Activated CD4-positive, alpha-beta memory T cell treated with anti-CD3 and anti-CD28 coated beads, Interleukin-2, amount 10 ng/mL, durations not matched to agents 7 days and 5 days (primary cell): ENCODE results near the gene XPO4. TPM values are rescaled to one million over a fixed set of nuclear protein-coding genes. Genes with fewer than 3 reads are reported as not detected.

Experiments
- CTCF ChIA-PET: fragments of 350-600 bp; sonication (Branson Sonifier 250); formaldehyde crosslinking; loops from one replicate; lab custom pipeline; 2021; ENCODE audit warnings: antibody characterized with exemption, inconsistent platforms; lab: Charles Lee
- POLR2A ChIA-PET: fragments of 350-600 bp; sonication (Branson Sonifier 250); formaldehyde crosslinking; loops from one replicate; lab custom pipeline; 2021; ENCODE audit warnings: antibody characterized with exemption; lab: Charles Lee
- DNase-seq: peaks from one replicate; pipeline ENCODE4 v3.0.0-alpha.2; 2020
- H3K27ac Mint-ChIP-seq: one replicate; pipeline ENCODE4 v1.8.0; 2021; ENCODE audit warnings: mild to moderate bottlenecking, mixed read lengths
- H3K27me3 Mint-ChIP-seq: one replicate; pipeline ENCODE4 v1.8.0; 2021; ENCODE audit warnings: mixed read lengths
- H3K36me3 Mint-ChIP-seq: one replicate; pipeline ENCODE4 v1.8.0; 2021; ENCODE audit warnings: low read depth, mixed read lengths
- H3K4me1 Mint-ChIP-seq: one replicate; pipeline ENCODE4 v1.8.0; 2021; ENCODE audit warnings: mixed read lengths
- H3K4me3 Mint-ChIP-seq: one replicate; pipeline ENCODE4 v1.8.0; 2021; ENCODE audit warnings: mild to moderate bottlenecking, mixed read lengths
- H3K9me3 Mint-ChIP-seq: one replicate; pipeline ENCODE4 v1.8.0; 2021; ENCODE audit warnings: mixed read lengths
- total RNA-seq, 2 experiments: library from RNA; stranded (reverse); gene quantifications; one replicate each; pipeline ENCODE4 v1.2.3, GENCODE V29; 2021

Gene XPO4
- total RNA-seq, 2 experiments from 2014 or later, result 16.4 to 16.8 TPM

DNA sequence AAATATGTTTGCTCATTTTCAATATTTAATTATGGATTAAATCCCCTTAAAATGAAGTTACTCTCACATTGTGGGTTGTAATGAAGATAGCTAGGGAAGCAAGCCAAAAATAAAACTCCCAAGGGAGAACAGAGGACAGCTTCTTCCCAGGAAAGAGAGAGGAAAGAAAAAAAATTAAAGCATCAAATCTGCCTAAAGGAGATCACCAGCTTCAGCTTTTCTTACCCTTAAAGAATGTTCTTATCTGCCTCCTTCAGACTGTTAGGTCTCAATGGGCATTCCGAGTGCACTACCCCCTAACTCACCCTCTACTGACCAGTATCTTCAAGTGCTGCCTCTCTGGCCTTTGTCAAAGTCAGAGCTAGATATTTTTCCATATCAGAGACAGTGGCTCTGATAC is 55.2 kb downstream of the XPO4 start:
- POLR2A ChIA-PET, result no interaction called here
- CTCF ChIA-PET, result interaction anchor here (1.3 to 2.6 kb wide), 2 partner anchors 9 to 19 kb away, joined by 3 to 11 read pairs; no protein-coding TSS in a partner anchor
- Mint-ChIP-seq H3K27ac (no peak overlapping the region), H3K9me3 (no peaks in the 10 kb centered on the region), H3K4me3 (no peak overlapping the region), H3K27me3 (no peaks in the 10 kb centered on the region), H3K36me3 (peaks cover 8% of the 10 kb centered on the region), H3K4me1 (no peaks in the 10 kb centered on the region)
- no peak for DNase-seq

DNA sequence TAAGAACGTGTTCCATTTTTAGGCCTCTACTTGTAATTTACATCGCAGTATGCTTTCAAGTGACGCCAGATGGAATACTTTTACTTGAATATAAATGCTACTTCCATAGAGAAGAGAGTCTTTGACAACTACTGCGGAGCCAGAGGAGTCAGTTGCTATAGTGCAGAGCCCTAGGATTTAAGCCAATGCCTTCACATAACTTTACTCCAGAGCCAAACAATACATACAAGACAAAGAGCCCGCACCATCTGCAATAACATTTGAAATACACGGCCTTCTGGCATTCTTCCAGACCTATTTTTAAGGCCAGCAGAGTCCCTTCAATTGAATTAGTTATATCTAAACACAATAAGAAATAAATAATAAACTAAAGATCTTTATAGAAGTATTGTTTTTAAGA is 59.4 kb downstream of the XPO4 start:
- Mint-ChIP-seq H3K27me3 (no peaks in the 10 kb centered on the region), H3K9me3 (no peaks in the 10 kb centered on the region), H3K36me3 (peaks cover 17% of the 10 kb centered on the region), H3K4me3 (no peak overlapping the region), H3K27ac (no peak overlapping the region), H3K4me1 (no peaks in the 10 kb centered on the region)
- CTCF ChIA-PET, result interaction anchor here (0.9 to 1.3 kb wide), 2 partner anchors 10 to 15 kb away, joined by 3 to 4 read pairs; no protein-coding TSS in a partner anchor
- POLR2A ChIA-PET, result no interaction called here
- no peak for DNase-seq

DNA sequence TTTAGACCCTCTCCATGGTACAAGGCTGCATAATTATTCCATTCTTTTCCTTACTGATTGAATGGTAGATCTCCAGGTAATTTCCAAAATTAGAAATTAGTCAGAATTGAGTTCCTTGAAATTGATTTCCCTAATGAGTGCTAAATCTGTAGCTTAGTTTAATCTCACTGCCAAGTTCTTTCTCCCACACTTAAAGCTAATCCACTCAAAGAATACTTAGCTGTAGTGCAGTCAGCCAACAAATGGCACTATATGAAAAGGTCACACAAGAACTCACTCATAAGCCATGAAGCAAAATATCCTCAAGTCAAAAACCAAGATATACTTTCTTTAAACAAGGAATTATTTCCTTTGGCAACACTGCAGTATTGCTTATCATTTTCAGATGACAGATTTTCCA is 62.0 kb downstream of the XPO4 start:
- H3K27me3 Mint-ChIP-seq, result no peaks in the 10 kb centered on the region
- ChIA-PET POLR2A (no interaction called here), CTCF (interaction anchor here (0.8 to 2.4 kb wide), 3 partner anchors 12 to 24 kb away, joined by 3 to 15 read pairs (median 3); no protein-coding TSS in a partner anchor)
- H3K4me1 Mint-ChIP-seq, result peaks cover 3% of the 10 kb centered on the region
- no peaks in the 10 kb centered on the region for H3K9me3 Mint-ChIP-seq
- H3K27ac Mint-ChIP-seq, result no peak overlapping the region
- H3K36me3 Mint-ChIP-seq, result peaks cover 30% of the 10 kb centered on the region
- no peak overlapping the region for H3K4me3 Mint-ChIP-seq
- DNase-seq, result no peak

DNA sequence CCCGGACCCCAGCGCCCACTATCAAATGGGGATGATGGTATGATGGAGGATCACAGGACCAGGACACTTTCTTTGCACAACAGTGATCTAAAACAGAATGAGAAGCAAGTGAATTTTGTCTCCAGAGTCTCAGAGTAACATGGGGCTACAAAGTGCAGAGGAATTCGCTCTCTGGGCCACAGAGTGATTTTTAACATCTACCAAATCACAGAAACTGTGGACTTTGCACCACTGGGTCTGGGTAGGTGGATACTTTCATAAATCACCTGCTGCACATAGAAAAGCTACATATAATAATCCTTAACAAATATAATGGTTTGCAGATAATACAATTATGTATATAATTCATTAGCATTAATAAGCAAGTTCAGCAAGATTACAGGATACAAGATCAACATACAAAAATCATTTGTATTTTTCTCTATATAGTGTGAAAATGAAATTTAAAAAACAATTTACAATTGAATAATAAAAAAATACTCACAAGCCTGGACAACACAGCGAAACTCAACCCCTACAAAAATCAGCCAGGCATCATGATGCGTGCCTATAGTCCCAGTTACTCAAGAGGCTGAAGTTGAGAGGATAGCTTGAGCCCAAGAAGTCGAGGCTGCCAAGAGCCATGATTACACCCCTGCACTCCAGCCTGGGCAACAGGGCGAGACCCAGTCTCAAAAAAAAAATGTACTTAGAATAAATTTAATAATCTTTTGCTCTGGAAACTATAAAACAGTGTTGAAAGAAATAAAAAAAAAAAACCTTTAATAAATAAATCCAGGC is 68.5 kb downstream of the XPO4 start:
- no peak overlapping the region for H3K4me3 Mint-ChIP-seq
- H3K9me3 Mint-ChIP-seq, result no peaks in the 10 kb centered on the region
- H3K27ac Mint-ChIP-seq, result no peak overlapping the region
- no peak for DNase-seq
- H3K4me1 Mint-ChIP-seq, result peaks cover 6% of the 10 kb centered on the region
- peaks cover 23% of the 10 kb centered on the region for H3K36me3 Mint-ChIP-seq
- no peaks in the 10 kb centered on the region for H3K27me3 Mint-ChIP-seq
- CTCF ChIA-PET, result no interaction called here
- POLR2A ChIA-PET, result no interaction called here

DNA sequence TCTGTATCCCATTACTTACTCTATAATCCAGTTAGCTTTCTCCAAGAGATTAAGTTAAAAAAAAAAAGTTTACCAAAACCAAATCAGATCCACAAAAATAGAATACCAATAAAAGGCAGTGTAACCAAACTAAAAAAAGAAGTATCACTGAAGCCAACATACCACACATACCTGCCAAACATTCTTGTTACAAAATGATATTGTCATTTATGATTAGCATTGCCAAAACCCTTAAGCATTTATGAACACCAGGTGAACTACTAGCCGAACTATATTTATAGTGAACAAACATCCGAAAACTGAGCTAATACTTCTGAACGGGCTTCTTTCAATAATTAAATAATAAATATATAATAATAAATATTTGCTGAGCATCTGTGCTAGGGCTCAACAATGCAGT is 69.7 kb downstream of the XPO4 start:
- CTCF ChIA-PET, result interaction anchor here (0.6 to 1.8 kb wide), 4 partner anchors 10 to 747 kb away, joined by 3 to 5 read pairs (median 4); no protein-coding TSS in a partner anchor
- Mint-ChIP-seq H3K36me3 (peaks cover 18% of the 10 kb centered on the region), H3K4me3 (no peak overlapping the region), H3K9me3 (no peaks in the 10 kb centered on the region), H3K27ac (no peak overlapping the region), H3K4me1 (peaks cover 12% of the 10 kb centered on the region), H3K27me3 (no peaks in the 10 kb centered on the region)
- DNase-seq, result no peak
- POLR2A ChIA-PET, result no interaction called here

DNA sequence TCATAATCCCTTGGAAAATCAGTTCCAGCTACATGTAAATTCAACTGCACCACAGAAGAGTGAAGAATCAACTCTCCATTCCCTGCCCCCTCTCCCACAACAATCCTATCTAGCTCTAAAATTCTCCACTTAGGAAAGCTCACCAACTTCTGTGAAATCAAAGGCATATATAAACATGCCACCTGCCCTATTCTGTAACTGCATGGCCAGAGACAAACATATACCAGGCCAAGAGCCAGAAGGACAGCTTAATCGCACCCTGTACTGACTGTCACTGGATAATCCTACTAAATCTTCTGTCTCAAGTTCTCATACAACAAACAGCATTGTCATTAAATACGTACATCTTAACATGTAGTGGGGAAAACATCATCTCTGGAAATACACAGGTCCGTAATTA is 70.6 kb downstream of the XPO4 start:
- Mint-ChIP-seq H3K9me3 (no peaks in the 10 kb centered on the region), H3K4me3 (no peak overlapping the region), H3K36me3 (peaks cover 10% of the 10 kb centered on the region), H3K27me3 (no peaks in the 10 kb centered on the region), H3K4me1 (peaks cover 12% of the 10 kb centered on the region), H3K27ac (no peak overlapping the region)
- CTCF ChIA-PET, result interaction anchor here (0.6 to 1.8 kb wide), 4 partner anchors 92 to 339 kb away, joined by 3 to 5 read pairs (median 4); no protein-coding TSS in a partner anchor
- POLR2A ChIA-PET, result no interaction called here
- no peak for DNase-seq

DNA sequence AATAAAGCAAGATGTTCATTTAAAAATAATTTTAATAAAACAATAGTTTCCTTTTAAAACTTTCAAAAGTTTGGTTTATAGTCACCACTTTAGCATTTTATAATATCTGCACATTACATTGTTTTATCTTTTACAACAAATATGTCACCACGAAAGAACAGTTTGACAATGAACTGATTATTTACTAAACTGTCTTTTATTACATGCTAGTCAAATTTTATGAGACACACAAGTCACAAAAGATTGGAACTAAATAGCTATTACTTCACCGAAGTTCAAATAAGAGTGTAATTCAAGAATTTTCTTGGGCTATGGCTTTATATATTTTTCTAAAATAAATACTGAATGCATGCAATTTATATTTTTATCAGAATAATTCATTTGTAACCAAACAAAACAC is 71.3 kb downstream of the XPO4 start:
- POLR2A ChIA-PET, result no interaction called here
- peaks cover 6% of the 10 kb centered on the region for H3K36me3 Mint-ChIP-seq
- no peaks in the 10 kb centered on the region for H3K9me3 Mint-ChIP-seq
- no peak overlapping the region for H3K27ac Mint-ChIP-seq
- H3K4me1 Mint-ChIP-seq, result peaks cover 11% of the 10 kb centered on the region
- no peak overlapping the region for H3K4me3 Mint-ChIP-seq
- no peaks in the 10 kb centered on the region for H3K27me3 Mint-ChIP-seq
- CTCF ChIA-PET, result interaction anchor here (1.6 kb wide), 1 partner anchor 92 kb away, joined by 3 read pairs; no protein-coding TSS in a partner anchor
- no peak for DNase-seq

DNA sequence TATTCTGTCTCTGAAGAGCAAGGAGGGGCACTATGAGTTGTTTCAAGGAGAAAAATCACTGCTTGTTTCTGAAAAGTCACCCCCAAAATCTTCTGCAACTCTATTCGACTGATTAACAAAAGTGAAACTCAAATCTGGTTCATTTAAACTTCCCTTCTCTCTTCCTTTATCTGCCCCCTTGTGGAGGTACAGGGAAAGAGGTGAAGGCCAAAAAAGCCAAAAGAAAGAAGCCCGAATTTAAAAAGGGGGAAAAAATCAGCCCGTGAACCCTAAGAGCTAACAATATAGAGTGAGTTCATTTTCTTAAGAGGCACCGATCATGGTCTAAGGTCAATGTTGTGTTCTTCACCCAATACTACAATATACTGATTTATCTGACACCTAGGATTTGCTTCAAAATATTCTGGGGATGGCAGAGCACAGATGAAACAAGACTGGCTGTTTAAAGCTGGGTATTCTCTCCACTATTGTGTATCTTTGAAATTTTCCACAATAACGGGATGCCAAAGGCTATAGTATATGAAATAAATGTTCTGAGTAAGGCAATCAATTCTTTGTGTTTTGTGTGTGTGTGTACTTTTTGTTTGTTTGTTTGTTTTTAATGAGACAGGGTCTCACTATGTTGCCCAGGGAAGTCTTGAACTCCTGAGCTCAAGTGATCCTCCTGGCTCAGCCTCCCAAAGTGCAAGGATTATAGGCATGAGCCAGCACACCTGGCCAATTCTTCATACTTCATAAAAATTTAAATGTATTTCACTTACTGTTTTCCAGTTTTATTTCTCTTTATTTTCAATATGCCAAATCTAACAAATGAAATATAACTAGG is 73.8 kb downstream of the XPO4 start:
- peaks cover 8% of the 10 kb centered on the region for H3K4me1 Mint-ChIP-seq
- H3K36me3 Mint-ChIP-seq, result peaks cover 5% of the 10 kb centered on the region
- peak; percentile 31 for DNase-seq
- CTCF ChIA-PET, result interaction anchor here (0.5 to 5.3 kb wide), 32 partner anchors 10 to 632 kb away, joined by 3 to 77 read pairs (median 4); partner anchors contain the start of gene IL17D
- H3K27me3 Mint-ChIP-seq, result no peaks in the 10 kb centered on the region
- H3K9me3 Mint-ChIP-seq, result no peaks in the 10 kb centered on the region
- H3K27ac Mint-ChIP-seq, result no peak overlapping the region
- POLR2A ChIA-PET, result interaction anchor here (0.7 to 2.7 kb wide), 4 partner anchors 23 to 336 kb away, joined by 3 to 12 read pairs (median 4); partner anchors contain the start of gene EEF1AKMT1
- peak overlapping the region; percentile 41 for H3K4me3 Mint-ChIP-seq

DNA sequence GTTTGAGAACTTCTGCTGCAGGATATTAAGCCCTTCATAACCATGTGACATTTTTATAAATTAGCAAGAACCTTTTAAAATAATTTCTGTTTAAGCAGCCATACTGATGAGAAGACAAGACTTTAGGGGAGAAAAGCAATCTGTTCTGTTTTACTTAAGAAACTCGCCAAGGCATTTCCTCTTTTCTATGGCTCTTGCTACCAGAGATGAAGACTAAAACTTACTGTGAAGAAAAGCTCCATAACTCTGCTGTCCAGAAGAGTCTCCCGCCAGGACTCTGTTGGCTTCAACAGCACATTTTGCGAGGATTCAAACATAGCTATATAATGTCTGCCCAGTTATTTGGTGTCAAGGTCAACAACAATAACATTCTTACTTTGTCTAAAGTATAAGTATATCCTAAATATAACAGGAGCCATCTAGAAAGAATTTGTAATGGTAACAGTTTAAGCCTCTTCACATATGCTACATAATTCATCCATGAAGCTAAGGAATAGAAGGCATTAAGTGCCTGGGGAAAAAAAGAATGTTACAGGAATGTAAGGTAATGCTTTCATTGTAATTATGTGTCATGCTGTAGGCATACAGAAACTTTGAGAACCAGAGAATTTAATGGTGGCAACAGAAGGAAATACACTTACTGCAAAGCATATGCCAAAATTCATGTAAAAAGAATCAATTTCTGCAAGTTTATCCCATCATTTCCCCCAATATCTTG is 75.5 kb downstream of the XPO4 start:
- CTCF ChIA-PET, result interaction anchor here (2.7 to 5.3 kb wide), 3 partner anchors 98 to 332 kb away, joined by 11 to 77 read pairs (median 16); no protein-coding TSS in a partner anchor
- no peak overlapping the region for H3K27ac Mint-ChIP-seq
- no peak overlapping the region for H3K4me3 Mint-ChIP-seq
- peaks cover 8% of the 10 kb centered on the region for H3K4me1 Mint-ChIP-seq
- DNase-seq, result no peak
- no peaks in the 10 kb centered on the region for H3K9me3 Mint-ChIP-seq
- POLR2A ChIA-PET, result interaction anchor here (2.7 kb wide), 1 partner anchor 54 kb away, joined by 12 read pairs; the partner anchor contains the start of gene EEF1AKMT1
- H3K36me3 Mint-ChIP-seq, result peaks cover 7% of the 10 kb centered on the region
- H3K27me3 Mint-ChIP-seq, result no peaks in the 10 kb centered on the region

GRCh38 chr13:20826301-20826700 is 76.2 kb downstream of the XPO4 start:
- ChIA-PET POLR2A (no interaction called here), CTCF (interaction anchor here (3.7 to 5.3 kb wide), 2 partner anchors 99 to 332 kb away, joined by 16 to 77 read pairs; no protein-coding TSS in a partner anchor)
- H3K36me3 Mint-ChIP-seq, result peaks cover 7% of the 10 kb centered on the region
- H3K4me3 Mint-ChIP-seq, result no peak overlapping the region
- no peaks in the 10 kb centered on the region for H3K9me3 Mint-ChIP-seq
- no peaks in the 10 kb centered on the region for H3K27me3 Mint-ChIP-seq
- DNase-seq, result no peak
- peaks cover 8% of the 10 kb centered on the region for H3K4me1 Mint-ChIP-seq
- no peak overlapping the region for H3K27ac Mint-ChIP-seq

DNA sequence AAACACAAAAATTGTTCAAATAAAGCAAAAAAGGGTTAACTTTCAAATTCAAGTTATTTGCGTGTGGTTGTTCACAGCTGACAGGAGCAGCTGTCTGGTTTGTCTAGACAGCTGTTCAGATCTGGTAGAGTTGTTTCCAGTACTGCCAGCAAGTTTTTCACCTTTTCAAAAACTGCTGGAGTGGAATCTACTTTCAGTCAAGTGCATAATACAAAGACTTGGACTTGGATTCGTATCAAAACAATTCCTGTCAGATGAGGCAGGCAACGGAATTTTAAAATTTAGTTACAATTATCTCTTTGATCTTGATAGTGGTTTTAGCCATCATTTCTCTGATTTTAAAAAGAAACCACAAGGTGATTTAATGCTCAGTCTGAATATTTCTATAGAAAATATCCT is 77.1 kb downstream of the XPO4 start:
- ChIA-PET POLR2A (no interaction called here), CTCF (interaction anchor here (5.3 kb wide), 1 partner anchor 331 kb away, joined by 77 read pairs; no protein-coding TSS in a partner anchor)
- Mint-ChIP-seq H3K36me3 (peaks cover 7% of the 10 kb centered on the region), H3K4me1 (peaks cover 8% of the 10 kb centered on the region), H3K27ac (no peak overlapping the region), H3K4me3 (no peak overlapping the region), H3K9me3 (no peaks in the 10 kb centered on the region), H3K27me3 (no peaks in the 10 kb centered on the region)
- DNase-seq, result no peak
